SH-SY5Y (cell line): ENCODE measurements around the gene USP24.

Experiments used
- GATA2 ChIP-seq: IDR thresholded peaks from 2 replicates; pipeline ENCODE4 v1.6.1; 2011; ENCODE audit warnings: mild to moderate bottlenecking, low read depth, low read length
- GATA3 ChIP-seq: IDR thresholded peaks from 2 replicates; pipeline ENCODE4 v1.6.1; 2011; ENCODE audit warnings: low read depth, mild to moderate bottlenecking, low read length, moderate library complexity

- TF ChIP-seq GATA2 (no peak), GATA3 (no peak)
Observed at GRCh38 chr1:55033265-55033614, 181.9 kb downstream of the USP24 start.
